RWPE2 (cell line): ENCODE results near the gene LIN7A.

Experiments used
- ATAC-seq: fragments of 200-7000 bp; cut with Tn5 transposase; 3 replicates; pipeline ENCODE4 v1.9.1; 2021; ENCODE audit warnings: low read depth
- DNase-seq: peaks from one replicate; pipeline ENCODE4 v3.0.0-alpha.2; 2020; ENCODE audit warnings: low spot score
- H3K27ac ChIP-seq: fragments of 450-650 bp; 2 replicates; pipeline ENCODE4 v1.5.1; 2017; ENCODE audit warnings: mild to moderate bottlenecking; ENCODE audit not compliant: poor library complexity, severe bottlenecking
- H3K27me3 ChIP-seq: fragments of 250-450 bp; sonication (Bioruptor Pico); 2 replicates; pipeline ENCODE4 v1.5.1; 2021; ENCODE audit warnings: mild to moderate bottlenecking, moderate library complexity; ENCODE audit not compliant: insufficient read depth, poor library complexity, severe bottlenecking
- H3K36me3 ChIP-seq: fragments of 250-450 bp; sonication (Bioruptor Pico); 2 replicates; pipeline ENCODE4 v1.5.1; 2020; ENCODE audit warnings: low read depth, mild to moderate bottlenecking, moderate library complexity
- H3K4me1 ChIP-seq: fragments of 250-450 bp; sonication (Bioruptor Pico); 2 replicates; pipeline ENCODE4 v1.5.1; 2021; ENCODE audit warnings: mild to moderate bottlenecking, moderate library complexity; ENCODE audit not compliant: insufficient read depth, poor library complexity, severe bottlenecking
- H3K4me3 ChIP-seq: fragments of 250-450 bp; sonication (Bioruptor Pico); 2 replicates; pipeline ENCODE4 v1.5.1; 2021; ENCODE audit warnings: mild to moderate bottlenecking, moderate library complexity; ENCODE audit not compliant: severe bottlenecking
- H3K9me3 ChIP-seq: fragments of 250-450 bp; sonication (Bioruptor Pico); 2 replicates; pipeline ENCODE4 v1.5.1; 2021; ENCODE audit warnings: mild to moderate bottlenecking, moderate library complexity; ENCODE audit not compliant: severe bottlenecking
- TF ChIP-seq, protein P1 (sequence below): fragments of 450-650 bp; IDR thresholded peaks from one replicate; pipeline ENCODE4 v1.5.1; 2017; ENCODE audit warnings: mild to moderate bottlenecking, moderate library complexity; ENCODE audit not compliant: poor library complexity, severe bottlenecking

LIN7A gene

DNA sequence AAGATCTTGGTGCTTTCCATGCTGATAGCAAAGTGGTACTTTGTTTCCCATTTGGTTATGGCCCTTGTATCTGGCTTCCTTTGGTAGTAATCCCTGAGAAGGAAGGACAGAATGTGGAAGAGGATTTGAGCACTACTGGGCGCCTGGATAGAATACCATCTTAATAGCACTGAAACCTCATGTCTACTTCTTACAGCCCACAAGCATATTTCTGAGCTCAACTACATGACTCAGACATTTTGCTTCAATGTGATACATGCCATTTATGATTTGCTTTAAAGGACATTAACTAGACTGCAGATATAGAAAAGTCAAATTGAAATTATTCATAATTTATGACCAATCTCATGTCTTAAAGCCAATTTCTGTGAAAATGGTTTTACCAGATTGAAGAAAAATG is 80.4 kb downstream of the LIN7A start:
- Histone ChIP-seq H3K27me3 (no peaks in the 10 kb centered on the region), H3K27ac (no peak overlapping the region), H3K9me3 (no peaks in the 10 kb centered on the region), H3K4me1 (no peaks in the 10 kb centered on the region), H3K36me3 (no peaks in the 10 kb centered on the region), H3K4me3 (no peak overlapping the region)
- DNase-seq (no peak), ATAC-seq (no peak)
- TF ChIP-seq, protein P1, sequence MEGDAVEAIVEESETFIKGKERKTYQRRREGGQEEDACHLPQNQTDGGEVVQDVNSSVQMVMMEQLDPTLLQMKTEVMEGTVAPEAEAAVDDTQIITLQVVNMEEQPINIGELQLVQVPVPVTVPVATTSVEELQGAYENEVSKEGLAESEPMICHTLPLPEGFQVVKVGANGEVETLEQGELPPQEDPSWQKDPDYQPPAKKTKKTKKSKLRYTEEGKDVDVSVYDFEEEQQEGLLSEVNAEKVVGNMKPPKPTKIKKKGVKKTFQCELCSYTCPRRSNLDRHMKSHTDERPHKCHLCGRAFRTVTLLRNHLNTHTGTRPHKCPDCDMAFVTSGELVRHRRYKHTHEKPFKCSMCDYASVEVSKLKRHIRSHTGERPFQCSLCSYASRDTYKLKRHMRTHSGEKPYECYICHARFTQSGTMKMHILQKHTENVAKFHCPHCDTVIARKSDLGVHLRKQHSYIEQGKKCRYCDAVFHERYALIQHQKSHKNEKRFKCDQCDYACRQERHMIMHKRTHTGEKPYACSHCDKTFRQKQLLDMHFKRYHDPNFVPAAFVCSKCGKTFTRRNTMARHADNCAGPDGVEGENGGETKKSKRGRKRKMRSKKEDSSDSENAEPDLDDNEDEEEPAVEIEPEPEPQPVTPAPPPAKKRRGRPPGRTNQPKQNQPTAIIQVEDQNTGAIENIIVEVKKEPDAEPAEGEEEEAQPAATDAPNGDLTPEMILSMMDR: no peak

DNA sequence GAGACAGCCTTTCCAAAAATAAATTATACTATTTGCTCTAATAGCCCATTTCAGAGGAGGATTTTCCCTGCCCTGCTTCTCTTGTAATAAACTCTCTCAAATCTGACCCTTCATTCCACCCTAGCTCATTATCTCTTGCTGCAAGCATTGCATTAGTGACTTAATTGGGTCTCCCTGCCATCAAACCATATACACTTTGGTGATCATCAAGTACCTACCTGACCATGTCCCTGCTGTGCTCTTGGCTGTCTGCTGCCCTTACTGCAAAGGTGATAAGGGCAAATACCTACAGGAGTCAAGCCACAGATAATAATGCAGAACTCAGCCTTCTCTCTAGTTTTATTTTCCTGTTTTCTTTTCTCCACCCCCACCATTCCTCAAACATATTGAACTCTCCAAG is 88.4 kb downstream of the LIN7A start:
- TF ChIP-seq, protein P1: no peak
- no peak overlapping the region for H3K4me3 ChIP-seq
- H3K27ac ChIP-seq: no peak overlapping the region
- H3K4me1 ChIP-seq: no peaks in the 10 kb centered on the region
- DNase-seq (no peak), ATAC-seq (no peak)
- H3K9me3 ChIP-seq: no peaks in the 10 kb centered on the region
- H3K36me3 ChIP-seq: no peaks in the 10 kb centered on the region
- H3K27me3 ChIP-seq: no peaks in the 10 kb centered on the region

DNA sequence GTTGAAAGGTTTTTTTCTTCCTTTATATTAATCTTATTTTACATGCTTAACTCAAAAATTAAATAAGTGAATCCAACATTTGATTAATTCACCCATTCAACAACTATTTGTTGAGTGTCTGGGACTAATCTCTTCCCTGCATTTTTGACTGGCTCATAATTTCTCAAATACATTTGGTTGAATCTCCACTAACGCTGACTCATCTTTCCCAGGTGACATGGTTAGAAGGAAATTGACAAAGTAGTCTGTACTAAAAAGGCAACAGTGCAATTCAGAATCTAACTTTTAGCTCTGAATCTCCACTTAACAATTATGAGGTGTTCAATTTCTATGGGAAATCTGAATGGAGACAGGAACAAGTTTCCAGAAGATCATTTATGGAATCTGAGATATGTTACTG is 88.9 kb downstream of the LIN7A start:
- H3K27me3 ChIP-seq: no peaks in the 10 kb centered on the region
- H3K4me1 ChIP-seq: no peaks in the 10 kb centered on the region
- H3K9me3 ChIP-seq: no peaks in the 10 kb centered on the region
- no peaks in the 10 kb centered on the region for H3K36me3 ChIP-seq
- TF ChIP-seq, protein P1: no peak
- H3K27ac ChIP-seq: no peak overlapping the region
- no peak overlapping the region for H3K4me3 ChIP-seq
- DNase-seq (no peak), ATAC-seq (no peak)

DNA sequence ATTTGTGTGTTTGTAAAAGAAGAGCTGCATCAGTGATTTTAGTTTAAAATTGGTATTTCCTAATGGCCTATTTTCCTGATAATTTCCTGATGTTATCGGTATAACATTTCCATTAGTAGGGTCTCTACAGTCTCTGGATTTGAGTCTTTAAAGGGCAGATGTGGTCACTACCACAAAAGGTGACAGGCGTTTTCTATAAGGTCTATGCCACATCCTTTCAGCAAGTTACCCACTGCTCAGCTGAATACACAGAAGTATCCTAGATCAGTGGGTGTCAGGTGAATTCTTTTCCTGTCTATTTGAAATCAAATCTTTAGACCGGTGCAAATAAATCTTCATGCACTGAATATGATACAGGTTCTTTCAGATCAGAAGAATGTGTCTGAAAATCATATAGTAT is 90.2 kb downstream of the LIN7A start:
- no peak overlapping the region for H3K4me3 ChIP-seq
- no peaks in the 10 kb centered on the region for H3K4me1 ChIP-seq
- no peak overlapping the region for H3K27ac ChIP-seq
- H3K9me3 ChIP-seq: no peaks in the 10 kb centered on the region
- H3K27me3 ChIP-seq: no peaks in the 10 kb centered on the region
- DNase-seq (no peak), ATAC-seq (no peak)
- H3K36me3 ChIP-seq: no peaks in the 10 kb centered on the region
- TF ChIP-seq, protein P1: no peak

DNA sequence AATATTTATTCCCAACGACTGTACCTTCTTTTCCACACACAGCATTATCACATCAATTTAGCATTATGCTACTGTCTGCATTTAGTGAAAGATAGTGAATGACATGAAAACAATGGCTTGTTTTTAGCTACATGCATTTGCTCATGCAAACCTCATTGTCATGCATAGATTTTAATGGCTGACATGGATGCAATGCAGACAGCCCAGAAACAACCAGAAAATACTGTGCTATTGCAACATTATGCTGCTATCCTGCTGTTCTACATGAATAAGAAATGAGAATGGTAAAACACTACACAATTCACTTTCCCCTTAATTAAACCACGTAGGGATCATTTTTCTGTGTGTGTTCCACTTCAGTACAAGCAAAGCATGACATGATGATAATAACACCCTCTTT is 90.8 kb downstream of the LIN7A start:
- TF ChIP-seq, protein P1: no peak
- Histone ChIP-seq H3K4me1 (no peaks in the 10 kb centered on the region), H3K27ac (no peak overlapping the region), H3K9me3 (no peaks in the 10 kb centered on the region), H3K27me3 (no peaks in the 10 kb centered on the region), H3K36me3 (no peaks in the 10 kb centered on the region), H3K4me3 (no peak overlapping the region)
- no peak for ATAC-seq
- no peak for DNase-seq
